ENCODE data around the gene CRACDL. TPM values are rescaled to one million over a fixed set of nuclear protein-coding genes. Genes with fewer than 3 reads are reported as not detected.
"Not testable (repeated sequence)": the region's sequence is repeated elsewhere in the genome, so short reads cannot be mapped to it uniquely, and the experiment has no call there.

Gene CRACDL
- total RNA-seq, 3 donors from 2014 or later = 0.10 to 0.46 (median 0.16) TPM

GRCh38 chr2:98894331-98895000 is 41.6 kb downstream of the CRACDL start:
- no peak for ATAC-seq
- no peak overlapping the region for H3K4me3 Mint-ChIP-seq
- H3K4me1 Mint-ChIP-seq (ENCODE audit: low read depth) = no peaks in the 10 kb centered on the region
- H3K9me3 Mint-ChIP-seq = peaks cover 6% of the 10 kb centered on the region
- H3K36me3 Mint-ChIP-seq (ENCODE audit: insufficient read depth) = no peaks in the 10 kb centered on the region
- DNase-seq = no peak
- H3K27me3 Mint-ChIP-seq (ENCODE audit: low read depth) = peaks cover 1% of the 10 kb centered on the region

GRCh38 chr2:98893911-98894321 is 42.1 kb downstream of the CRACDL start:
- H3K27me3 Mint-ChIP-seq (ENCODE audit: low read depth) = no peaks in the 10 kb centered on the region
- no peaks in the 10 kb centered on the region for H3K4me1 Mint-ChIP-seq (ENCODE audit: low read depth)
- DNase-seq = no peak
- H3K9me3 Mint-ChIP-seq = peaks cover 6% of the 10 kb centered on the region
- no peak for ATAC-seq
- no peaks in the 10 kb centered on the region for H3K36me3 Mint-ChIP-seq (ENCODE audit: insufficient read depth)
- H3K4me3 Mint-ChIP-seq = no peak overlapping the region

- no peaks in the 10 kb centered on the region for H3K36me3 Mint-ChIP-seq (ENCODE audit: insufficient read depth)
These were observed 43.2 kb downstream of the CRACDL start for GRCh38 chr2:98892871-98893270.

GRCh38 chr2:98891591-98891990 is 44.4 kb downstream of the CRACDL start:
- Mint-ChIP-seq H3K4me1 (ENCODE audit: low read depth) (no peaks in the 10 kb centered on the region), H3K36me3 (ENCODE audit: insufficient read depth) (peaks cover 4% of the 10 kb centered on the region), H3K27me3 (ENCODE audit: low read depth) (peaks cover 6% of the 10 kb centered on the region), H3K9me3 (peaks cover 23% of the 10 kb centered on the region), H3K4me3 (no peak overlapping the region)
- no peak for ATAC-seq
- DNase-seq = no peak

More at GRCh38 chr2:98892871-98893270, 43.2 kb downstream of the CRACDL start:
- DNase-seq = no peak
- no peak overlapping the region for H3K4me3 Mint-ChIP-seq
- no peaks in the 10 kb centered on the region for H3K4me1 Mint-ChIP-seq (ENCODE audit: low read depth)
- H3K9me3 Mint-ChIP-seq = peaks cover 11% of the 10 kb centered on the region
- peaks cover 2% of the 10 kb centered on the region for H3K27me3 Mint-ChIP-seq (ENCODE audit: low read depth)
- ATAC-seq = no peak

GRCh38 chr2:98886066-98886554 is 49.9 kb downstream of the CRACDL start:
- no peak for ATAC-seq
- Mint-ChIP-seq H3K4me3 (no peak overlapping the region), H3K9me3 (peaks cover 40% of the 10 kb centered on the region)

GRCh38 chr2:98884658-98885057 is 51.4 kb downstream of the CRACDL start:
- H3K27me3 Mint-ChIP-seq (ENCODE audit: low read depth) = peaks cover 17% of the 10 kb centered on the region
- no peak for ATAC-seq
- H3K4me3 Mint-ChIP-seq = no peak overlapping the region
- no peaks in the 10 kb centered on the region for H3K4me1 Mint-ChIP-seq (ENCODE audit: low read depth)
- H3K36me3 Mint-ChIP-seq (ENCODE audit: insufficient read depth) = peaks cover 7% of the 10 kb centered on the region
- H3K9me3 Mint-ChIP-seq = peaks cover 34% of the 10 kb centered on the region
- DNase-seq = no peak

More at GRCh38 chr2:98886066-98886554, 49.9 kb downstream of the CRACDL start:
- no peaks in the 10 kb centered on the region for H3K4me1 Mint-ChIP-seq (ENCODE audit: low read depth)
- no peak for DNase-seq
- peaks cover 14% of the 10 kb centered on the region for H3K27me3 Mint-ChIP-seq (ENCODE audit: low read depth)
- H3K36me3 Mint-ChIP-seq (ENCODE audit: insufficient read depth) = peaks cover 7% of the 10 kb centered on the region

- ATAC-seq = no peak
- H3K4me3 Mint-ChIP-seq = no peak overlapping the region
- H3K27me3 Mint-ChIP-seq (ENCODE audit: low read depth) = peaks cover 17% of the 10 kb centered on the region
- H3K36me3 Mint-ChIP-seq (ENCODE audit: insufficient read depth) = peaks cover 7% of the 10 kb centered on the region
- peaks cover 34% of the 10 kb centered on the region for H3K9me3 Mint-ChIP-seq
- no peak for DNase-seq
- no peaks in the 10 kb centered on the region for H3K4me1 Mint-ChIP-seq (ENCODE audit: low read depth)
These were observed 52.2 kb downstream of the CRACDL start for GRCh38 chr2:98883780-98884211.

- peaks cover 15% of the 10 kb centered on the region for H3K27me3 Mint-ChIP-seq (ENCODE audit: low read depth)
- DNase-seq = no peak
- peaks cover 7% of the 10 kb centered on the region for H3K36me3 Mint-ChIP-seq (ENCODE audit: insufficient read depth)
- H3K4me1 Mint-ChIP-seq (ENCODE audit: low read depth) = no peaks in the 10 kb centered on the region
- H3K4me3 Mint-ChIP-seq = no peak overlapping the region
- peaks cover 30% of the 10 kb centered on the region for H3K9me3 Mint-ChIP-seq
- ATAC-seq = no peak
These were observed 52.9 kb downstream of the CRACDL start for GRCh38 chr2:98882971-98883779.

GRCh38 chr2:98882368-98882767 is 53.7 kb downstream of the CRACDL start:
- no peaks in the 10 kb centered on the region for H3K4me1 Mint-ChIP-seq (ENCODE audit: low read depth)
- no peak for DNase-seq
- peaks cover 5% of the 10 kb centered on the region for H3K36me3 Mint-ChIP-seq (ENCODE audit: insufficient read depth)
- peaks cover 12% of the 10 kb centered on the region for H3K27me3 Mint-ChIP-seq (ENCODE audit: low read depth)
- ATAC-seq = no peak
- H3K9me3 Mint-ChIP-seq = peaks cover 24% of the 10 kb centered on the region
- no peak overlapping the region for H3K4me3 Mint-ChIP-seq

GRCh38 chr2:98881153-98881650 is 54.8 kb downstream of the CRACDL start:
- no peaks in the 10 kb centered on the region for H3K36me3 Mint-ChIP-seq (ENCODE audit: insufficient read depth)
- ATAC-seq (no peak), DNase-seq (no peak)
- H3K4me1 Mint-ChIP-seq (ENCODE audit: low read depth) = no peaks in the 10 kb centered on the region
- H3K27me3 Mint-ChIP-seq (ENCODE audit: low read depth) = peaks cover 11% of the 10 kb centered on the region
- H3K4me3 Mint-ChIP-seq = no peak overlapping the region
- peaks cover 13% of the 10 kb centered on the region for H3K9me3 Mint-ChIP-seq

GRCh38 chr2:98880266-98881152 is 55.5 kb downstream of the CRACDL start:
- DNase-seq = no peak
- no peak overlapping the region for H3K4me3 Mint-ChIP-seq
- no peaks in the 10 kb centered on the region for H3K36me3 Mint-ChIP-seq (ENCODE audit: insufficient read depth)
- peaks cover 6% of the 10 kb centered on the region for H3K9me3 Mint-ChIP-seq
- peaks cover 11% of the 10 kb centered on the region for H3K27me3 Mint-ChIP-seq (ENCODE audit: low read depth)
- ATAC-seq = no peak
- H3K4me1 Mint-ChIP-seq (ENCODE audit: low read depth) = no peaks in the 10 kb centered on the region

GRCh38 chr2:98877658-98878057 is 58.4 kb downstream of the CRACDL start:
- not testable (repeated sequence) for H3K4me1 Mint-ChIP-seq (ENCODE audit: low read depth); H3K27me3 Mint-ChIP-seq (ENCODE audit: low read depth); DNase-seq; H3K36me3 Mint-ChIP-seq (ENCODE audit: insufficient read depth); H3K9me3 Mint-ChIP-seq; H3K4me3 Mint-ChIP-seq
- peak in 1 of 2 donors; percentile 20 for ATAC-seq

- Mint-ChIP-seq H3K27me3 (ENCODE audit: low read depth) (peaks cover 3% of the 10 kb centered on the region), H3K36me3 (ENCODE audit: insufficient read depth) (no peaks in the 10 kb centered on the region), H3K4me3 (no peak overlapping the region), H3K9me3 (no peaks in the 10 kb centered on the region), H3K4me1 (ENCODE audit: low read depth) (no peaks in the 10 kb centered on the region)
- DNase-seq (no peak), ATAC-seq (no peak)
These were observed 59.3 kb downstream of the CRACDL start for GRCh38 chr2:98876741-98877140.

GRCh38 chr2:98875746-98876145 is 60.3 kb downstream of the CRACDL start:
- H3K4me3 Mint-ChIP-seq = no peak overlapping the region
- no peak for DNase-seq
- no peaks in the 10 kb centered on the region for H3K36me3 Mint-ChIP-seq (ENCODE audit: insufficient read depth)

More at GRCh38 chr2:98875746-98876145, 60.3 kb downstream of the CRACDL start:
- peaks cover 3% of the 10 kb centered on the region for H3K27me3 Mint-ChIP-seq (ENCODE audit: low read depth)
- H3K9me3 Mint-ChIP-seq = no peaks in the 10 kb centered on the region
- no peaks in the 10 kb centered on the region for H3K4me1 Mint-ChIP-seq (ENCODE audit: low read depth)
- ATAC-seq = no peak
